HG03095 (cell line): Measurements from ENCODE around the gene CSKMT.
A peak's percentile ranks its signal among the peaks of the same experiment; 100 is the strongest.
"Not testable (repeated sequence)": the region's sequence is repeated elsewhere in the genome, so short reads cannot be mapped to it uniquely, and the experiment has no call there.

Source experiments
- ATAC-seq: cut with Tn5 transposase; IDR thresholded peaks from one replicate; pipeline ENCODE4 v1.9.1; 2021; ENCODE audit warnings: moderate library complexity; ENCODE audit not compliant: unreplicated experiment

Gene CSKMT

DNA sequence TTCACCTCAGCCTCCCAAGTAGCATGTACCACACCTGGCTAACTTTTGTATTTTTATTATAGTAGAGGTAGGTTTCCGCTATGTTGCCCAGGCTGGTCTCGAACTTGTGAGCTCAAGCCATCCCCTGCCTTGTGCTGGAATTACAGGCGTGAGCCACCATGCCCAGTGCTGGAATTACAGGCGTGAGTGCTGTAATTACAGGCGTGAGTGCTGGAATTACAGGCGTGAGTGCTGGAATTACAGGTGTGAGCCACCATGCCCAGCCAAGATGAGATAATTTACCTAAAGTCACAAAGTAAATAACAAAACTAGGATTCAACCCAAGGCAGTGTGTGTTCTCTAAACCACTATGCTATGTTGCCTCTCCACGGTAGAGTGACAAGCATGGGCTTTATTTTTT, 17.4 kb downstream of the CSKMT start:
- ATAC-seq = no peak

DNA sequence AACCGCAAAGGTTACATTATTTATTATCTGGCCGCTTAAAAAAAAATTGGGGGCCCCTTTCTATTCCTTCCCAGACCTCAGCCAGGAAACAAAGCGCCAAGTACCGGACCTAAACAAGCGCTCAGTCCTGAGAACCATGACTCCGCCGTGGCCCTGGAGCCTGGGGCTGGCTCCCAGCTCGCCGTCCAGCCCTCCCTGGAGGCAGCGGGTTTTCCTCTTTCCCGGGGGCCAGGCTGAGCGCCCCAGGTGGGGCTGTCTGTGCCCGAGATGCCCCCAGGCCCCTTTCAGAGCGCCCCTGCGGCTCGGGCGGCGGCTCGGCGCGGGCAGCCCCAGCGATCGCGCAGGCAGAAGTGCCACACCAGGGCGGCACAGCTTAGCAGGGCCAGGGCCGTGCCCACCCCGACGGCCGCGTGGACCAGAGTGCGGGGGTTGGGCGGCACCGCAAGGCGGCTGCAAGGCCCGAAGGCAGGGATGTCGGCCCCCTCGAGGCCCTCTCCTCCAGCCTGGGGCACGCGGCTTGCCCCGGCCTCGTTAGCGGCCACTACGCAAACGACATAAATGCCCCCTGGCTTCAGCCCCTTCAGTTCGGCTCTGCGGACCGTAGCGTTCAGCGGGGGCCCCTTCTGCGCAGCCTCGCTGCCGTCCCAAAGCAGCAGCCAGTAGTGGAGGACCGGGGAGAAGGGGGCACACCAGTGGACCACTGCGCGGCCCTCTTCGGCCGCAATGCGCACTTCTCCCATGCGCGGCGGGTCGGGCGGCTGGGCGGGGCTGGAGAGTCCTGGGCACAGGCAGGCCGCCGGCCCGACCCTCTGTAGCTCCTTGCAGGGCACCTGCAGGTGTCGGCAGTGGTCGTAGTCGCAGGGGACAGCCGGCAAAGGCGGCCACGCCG, 22.6 kb downstream of the CSKMT start:
- ATAC-seq = no peak

DNA sequence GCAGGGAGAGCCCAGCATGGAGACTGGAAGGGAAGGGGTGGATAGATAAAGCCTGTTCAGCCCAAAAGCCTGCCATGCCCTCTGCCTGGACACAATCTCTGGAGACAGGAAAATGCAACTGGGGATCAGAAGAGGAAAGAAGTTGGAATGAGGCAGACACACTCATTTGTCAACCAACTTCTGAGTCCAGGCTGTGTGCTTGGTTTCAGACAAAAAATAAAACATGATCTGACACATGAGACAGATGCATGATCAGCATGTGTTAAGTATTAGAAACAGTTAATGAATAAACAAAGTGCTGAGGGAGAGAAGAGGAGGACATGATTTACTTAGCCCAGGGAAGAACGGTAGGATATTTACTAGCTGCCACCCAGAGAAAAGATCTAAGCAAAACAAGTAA, 23.4 kb downstream of the CSKMT start:
- no peak for ATAC-seq

DNA sequence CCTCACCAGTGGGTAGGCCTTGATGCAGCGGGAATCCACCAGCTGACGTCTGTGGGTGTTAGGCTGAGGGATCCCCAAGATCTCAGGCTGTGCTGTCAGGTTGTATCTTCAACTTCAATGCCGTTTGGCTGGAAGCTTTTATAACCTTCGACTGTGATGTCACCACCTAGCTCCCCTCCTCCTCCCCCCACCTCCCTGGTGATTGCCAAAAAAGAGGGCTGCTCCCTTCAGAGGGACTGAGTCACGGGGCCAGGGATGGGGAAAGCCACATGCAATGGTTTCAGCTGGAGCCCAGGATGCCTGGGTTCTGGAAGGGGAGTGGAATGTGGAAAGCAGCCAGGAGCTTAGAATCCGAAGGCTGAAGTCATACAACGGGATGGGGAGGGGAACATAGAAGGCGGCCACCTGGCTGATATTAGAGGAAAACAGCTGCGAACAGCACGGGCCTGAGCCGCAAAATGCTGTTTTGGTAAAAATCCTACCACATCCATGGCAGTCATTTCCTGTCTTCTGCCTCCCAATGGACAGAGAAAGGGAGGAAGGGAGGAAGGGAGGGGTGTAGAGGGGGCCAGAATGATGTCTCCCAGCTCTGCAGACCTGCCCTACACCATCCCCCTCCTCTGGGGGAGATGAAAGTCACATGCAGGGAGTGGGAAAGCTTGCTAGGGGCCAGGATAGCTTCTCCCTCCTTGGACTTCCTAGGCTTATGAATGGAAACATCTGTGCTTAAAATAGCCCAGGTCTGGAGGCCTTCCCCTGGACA, 24.5 kb downstream of the CSKMT start, which contains the start of gene LRRN4CL:
Gene LRRN4CL (minus strand): TSS at position 110 of the 763 bp plus-strand sequence. CDS start 1,022 bp downstream, outside the sequence.
- ATAC-seq = no peak

DNA sequence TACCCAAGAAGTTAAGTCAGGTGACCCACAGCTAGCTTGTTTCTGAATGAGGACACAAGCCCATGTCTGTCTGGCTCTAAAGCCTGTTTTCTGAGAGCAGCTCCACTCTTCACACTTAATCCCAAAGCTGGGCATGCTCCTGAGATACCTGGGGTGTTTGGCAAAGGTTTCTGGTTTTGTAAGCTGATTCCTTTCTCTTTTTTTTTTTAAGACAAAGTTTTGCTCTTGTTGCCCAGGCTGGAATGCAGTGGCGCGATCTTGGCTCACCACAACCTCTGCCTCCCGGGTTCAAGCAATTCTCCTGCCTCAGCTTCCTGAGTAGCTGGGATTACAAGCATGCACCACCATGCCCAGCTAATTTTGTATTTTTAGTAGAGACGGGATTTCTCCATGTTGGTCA, 28.5 kb downstream of the CSKMT start:
- ATAC-seq = not testable (repeated sequence)

DNA sequence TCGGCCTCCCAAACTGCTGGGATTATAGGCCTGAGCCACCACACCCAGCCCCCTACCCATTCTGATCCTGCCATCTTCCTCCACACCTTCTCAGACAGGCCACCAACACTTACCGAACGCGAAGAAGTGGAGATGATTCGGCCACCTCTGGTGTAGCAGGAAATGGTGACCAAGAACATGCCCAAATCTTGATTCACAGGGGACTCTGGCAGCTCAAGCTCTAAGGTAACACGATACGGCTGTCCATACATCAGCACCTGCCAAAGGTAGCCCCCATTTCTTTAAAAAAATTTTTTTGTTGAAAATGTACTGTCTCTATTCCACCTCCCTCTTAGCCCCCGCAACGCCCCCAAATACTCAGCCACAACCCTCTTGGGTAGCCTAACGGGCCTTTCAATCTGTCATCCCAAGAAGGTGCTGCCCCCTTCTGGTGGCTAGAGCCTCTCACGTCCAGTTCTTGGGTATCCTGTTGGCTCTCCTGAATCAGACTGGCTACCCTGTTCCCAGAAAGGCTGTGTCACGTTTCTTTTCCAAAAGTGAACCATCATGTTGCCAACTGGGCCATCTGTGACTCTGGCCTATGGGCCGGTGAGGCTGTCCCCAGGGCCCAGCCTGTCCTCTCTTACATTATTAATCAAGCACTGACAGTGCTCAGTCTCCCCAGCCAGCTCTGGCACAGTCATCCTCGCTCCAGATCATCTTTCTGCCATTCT, 29.5 kb downstream of the CSKMT start:
- no peak for ATAC-seq

DNA sequence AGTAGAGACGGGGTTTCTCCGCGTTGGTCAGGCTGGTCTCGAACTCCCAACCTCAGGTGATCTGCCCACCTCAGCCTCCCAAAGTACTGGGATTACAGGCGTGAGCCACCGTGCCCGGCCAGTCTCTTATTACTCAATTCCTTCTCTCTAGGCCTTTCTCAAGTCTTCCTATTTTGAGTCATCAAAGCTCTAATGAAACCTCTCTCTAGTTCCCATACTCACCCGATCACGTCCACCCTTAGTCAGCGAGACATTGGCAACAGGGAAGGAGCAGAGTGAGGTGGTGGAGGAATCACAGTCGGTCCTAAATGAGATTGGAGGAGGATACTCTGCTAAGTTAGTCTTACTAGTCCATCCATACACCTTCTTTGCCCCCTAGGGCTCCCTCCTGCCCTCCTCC, 37.1 kb downstream of the CSKMT start:
- ATAC-seq = no peak

DNA sequence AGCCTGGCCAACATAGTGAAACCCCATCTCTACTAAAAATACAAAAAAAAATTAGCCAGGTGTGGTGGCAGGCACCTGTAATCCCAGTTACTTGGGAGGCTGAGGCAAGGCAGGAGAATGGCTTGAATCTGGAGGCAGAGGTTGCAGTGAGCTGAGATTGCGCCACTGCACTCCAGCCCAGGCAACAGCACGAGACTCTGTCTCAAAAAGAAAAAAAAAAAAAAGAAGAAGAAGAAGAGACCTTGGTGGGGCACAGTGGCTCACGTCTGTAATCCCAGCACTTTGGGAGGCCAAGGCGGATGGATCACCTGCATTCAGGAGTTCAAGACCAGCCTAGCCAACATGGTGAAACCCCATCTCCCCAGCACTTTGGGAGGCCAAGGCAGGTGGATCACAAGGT, 38.8 kb downstream of the CSKMT start:
- ATAC-seq = not testable (repeated sequence)

DNA sequence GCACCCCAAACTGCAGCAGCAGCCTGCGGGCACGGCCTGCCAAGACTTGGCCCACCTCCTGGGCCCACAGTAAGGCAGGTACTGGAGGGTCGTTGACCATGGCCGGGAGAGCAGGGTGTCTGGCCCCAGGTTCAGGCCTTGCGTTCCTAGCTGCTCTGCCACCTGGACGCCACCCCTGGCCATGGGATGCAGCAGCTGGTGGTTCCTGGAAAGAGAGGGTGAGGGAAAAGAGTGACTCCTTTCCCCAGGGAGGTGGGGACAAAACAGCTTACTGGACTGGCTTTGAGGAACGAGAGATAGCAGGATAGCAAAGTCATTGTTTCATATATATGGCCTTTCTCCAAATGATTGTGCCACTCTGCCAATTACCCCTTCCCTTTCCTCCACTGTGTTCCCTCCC, 40.3 kb downstream of the CSKMT start:
- no peak for ATAC-seq

DNA sequence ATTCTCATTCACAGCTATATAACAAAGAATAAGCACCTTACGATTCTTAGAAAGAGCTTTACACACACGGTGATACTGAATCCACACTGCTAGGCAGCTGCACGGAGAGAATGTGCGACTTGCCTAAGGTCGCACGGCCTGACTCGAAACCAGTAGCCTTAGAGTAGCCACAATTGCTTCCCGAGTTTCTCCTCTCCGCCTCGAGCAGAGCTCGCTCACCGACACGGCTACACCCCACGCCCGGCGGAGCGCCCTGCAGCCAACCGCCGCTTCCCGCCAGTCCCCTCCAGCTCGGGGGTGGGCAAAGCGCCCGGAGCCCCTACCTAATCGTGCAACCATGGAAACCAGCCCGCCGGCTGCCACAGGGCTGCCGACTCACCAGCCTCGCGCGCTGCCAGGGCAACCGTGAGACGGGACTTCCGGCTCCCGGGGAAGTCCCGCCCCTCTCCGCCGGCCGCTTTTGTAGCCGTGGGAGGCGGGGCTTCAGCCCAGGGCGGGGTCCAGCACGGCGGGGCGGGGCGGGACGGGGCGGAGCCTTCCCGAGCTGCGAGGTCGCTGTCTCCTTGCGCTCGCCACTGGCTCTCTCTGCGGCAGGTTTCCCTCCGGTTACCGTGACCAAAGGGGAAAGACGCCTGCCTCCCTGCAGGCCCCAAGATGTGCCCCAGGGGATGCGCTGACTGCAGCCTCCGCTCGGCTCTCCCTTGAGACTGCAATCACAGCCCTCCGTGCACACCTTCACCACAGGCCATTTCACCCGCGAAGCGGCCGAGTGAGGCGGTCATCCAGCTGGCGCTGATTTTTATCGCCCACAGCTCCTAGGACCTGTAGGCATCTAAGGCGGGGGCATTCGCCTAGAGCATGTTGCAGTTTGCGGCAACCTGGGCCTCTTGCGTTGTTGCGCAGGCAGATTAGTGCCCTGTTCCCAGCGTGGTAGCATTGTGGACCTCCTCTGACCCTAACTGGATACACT, 41.1 kb downstream of the CSKMT start:
- ATAC-seq = peak; percentile 49

DNA sequence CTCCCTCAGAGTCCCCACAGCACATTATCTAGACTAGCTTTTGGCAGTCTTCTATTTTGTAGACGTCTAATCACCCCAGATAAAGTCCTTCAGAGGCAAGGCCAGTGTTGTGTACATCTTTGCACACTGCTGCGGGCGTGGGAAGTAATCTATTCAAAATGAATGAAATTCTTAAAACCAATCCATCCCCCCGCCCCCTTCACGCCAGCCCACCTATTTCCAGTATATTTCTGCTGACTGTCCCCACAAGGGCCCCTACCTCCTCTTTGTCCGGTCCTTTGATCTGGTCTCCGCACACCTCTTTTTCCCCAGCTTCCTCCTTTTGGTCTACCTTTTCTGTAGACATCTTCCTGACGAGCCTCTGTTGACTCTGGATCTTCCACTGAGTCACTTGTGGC, 41.7 kb downstream of the CSKMT start:
- ATAC-seq = no peak

DNA sequence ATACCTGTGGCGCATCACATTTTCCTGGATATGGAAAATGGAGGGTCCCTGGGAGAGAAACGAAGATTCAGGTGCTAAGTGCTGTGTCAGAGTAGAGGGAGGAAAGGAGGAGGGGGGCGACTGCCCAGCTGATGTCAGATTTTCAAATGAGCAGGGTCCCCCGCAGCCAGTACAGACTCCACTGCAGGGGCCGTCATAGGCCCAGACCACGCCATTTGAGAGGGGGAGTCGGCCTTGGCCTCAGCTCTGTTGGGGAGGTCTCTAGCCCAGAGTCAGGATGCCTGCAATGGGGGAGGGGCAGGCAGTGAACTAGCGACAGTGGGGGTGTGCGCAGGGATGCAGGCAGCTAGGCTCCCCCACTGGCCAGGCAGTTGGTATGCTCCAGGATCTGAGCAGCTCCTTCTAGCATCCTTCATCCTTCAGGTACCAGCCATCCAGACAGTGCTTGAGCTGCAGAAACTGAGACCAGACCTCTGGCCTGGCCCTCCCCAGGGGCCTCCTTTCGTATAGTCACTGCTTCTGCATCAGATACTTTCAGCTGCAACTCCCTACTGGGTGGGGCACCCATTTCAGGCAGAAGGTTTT, 42.3 kb downstream of the CSKMT start, which contains the start of the genes BSCL2 and GNG3:
Gene BSCL2 (minus strand): TSS at position 148 of the 585 bp plus-strand sequence. CDS start 229 bp downstream, outside the sequence.
Gene GNG3 (plus strand): TSS at position 400 of the 585 bp plus-strand sequence. CDS start 620 bp downstream, outside the sequence.
- ATAC-seq = no peak

DNA sequence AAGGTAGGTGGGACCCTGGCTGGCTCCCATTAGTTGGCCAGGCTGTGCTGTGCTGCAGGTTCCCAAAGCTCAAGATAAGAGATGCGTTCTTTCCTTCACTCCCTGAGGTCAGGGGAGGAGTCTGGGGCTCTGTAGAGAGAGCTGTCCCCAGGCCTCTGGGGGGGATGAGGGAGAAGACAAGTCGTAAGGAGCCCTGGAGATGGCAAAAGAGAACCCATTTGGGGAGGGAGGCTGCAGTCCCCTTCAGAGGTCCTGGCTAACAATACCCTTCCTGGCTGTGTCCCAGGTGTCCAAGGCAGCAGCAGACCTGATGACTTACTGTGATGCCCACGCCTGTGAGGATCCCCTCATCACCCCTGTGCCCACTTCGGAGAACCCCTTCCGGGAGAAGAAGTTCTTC, 43.3 kb downstream of the CSKMT start:
- ATAC-seq = no peak

DNA sequence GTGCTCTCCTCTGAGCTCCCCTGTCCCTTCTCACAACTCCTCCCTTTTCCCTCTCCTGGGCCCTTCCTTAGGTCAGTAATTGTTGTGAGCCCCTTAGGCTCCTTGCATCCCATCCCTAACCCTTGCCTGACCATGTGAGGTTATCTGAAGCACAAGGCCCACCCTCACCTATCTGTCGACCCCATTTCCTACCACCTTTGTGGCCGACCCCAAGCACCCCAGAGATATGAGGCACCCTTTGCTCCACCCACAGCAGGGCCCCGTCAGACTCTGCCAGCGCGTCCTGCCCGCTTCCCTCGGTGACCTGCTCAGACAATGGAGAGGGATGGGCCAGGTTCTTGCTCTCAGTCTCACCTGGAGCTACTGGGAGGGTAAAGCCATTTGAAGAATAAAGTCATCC, 43.7 kb downstream of the CSKMT start:
- no peak for ATAC-seq

DNA sequence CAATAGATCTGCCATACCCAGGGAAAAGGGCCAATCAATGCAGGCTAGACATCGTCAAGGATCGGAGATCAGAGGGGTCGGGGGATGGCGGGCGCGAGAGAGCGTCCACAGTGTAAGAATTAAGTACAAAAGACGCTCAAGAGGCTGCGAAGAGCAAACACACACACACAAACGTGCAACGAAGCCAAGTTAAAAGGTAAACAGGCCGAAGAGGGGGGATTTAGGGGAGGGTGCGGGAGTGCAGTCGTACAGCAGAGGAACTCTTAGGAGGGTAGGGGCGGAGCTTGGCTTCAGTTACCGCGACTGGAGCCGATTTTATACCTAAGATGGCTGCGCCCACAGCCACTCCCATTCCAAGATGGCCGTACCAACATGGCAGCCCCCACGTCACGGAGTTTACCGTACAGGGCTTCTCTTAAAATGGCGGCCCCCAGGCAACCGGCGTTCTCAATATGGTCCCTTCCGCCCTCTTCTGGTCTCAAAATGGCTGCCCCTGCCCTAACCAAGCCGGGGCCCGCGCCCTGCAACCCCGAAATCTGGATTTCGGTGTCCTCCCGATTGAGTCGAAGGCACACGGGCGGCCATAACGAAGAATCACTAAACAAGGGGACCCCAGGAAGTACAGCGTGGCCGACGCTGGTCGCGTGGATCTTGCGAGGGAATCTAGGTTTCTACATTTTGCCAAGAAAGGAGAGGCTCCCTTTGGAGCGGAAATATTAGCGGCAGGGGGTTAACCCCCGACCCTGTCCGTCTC, 44.3 kb downstream of the CSKMT start:
- peak; percentile 55 for ATAC-seq

DNA sequence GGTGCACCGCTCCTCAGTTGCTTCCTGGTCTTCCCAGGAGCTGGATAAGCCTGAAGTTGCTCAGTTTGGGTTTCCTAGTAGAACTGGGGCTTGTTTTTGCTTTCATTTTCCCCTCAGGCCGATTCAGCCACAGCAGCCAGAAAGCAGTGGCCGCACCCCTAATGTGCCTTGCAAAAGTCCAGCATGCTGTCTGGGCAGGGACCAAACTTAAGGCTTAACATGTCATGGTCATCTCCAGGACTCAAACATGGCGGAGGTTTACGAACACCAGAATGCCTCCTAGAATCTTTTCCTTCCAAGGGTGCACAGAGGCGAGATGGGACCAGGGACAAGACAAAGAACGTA, 44.9 kb downstream of the CSKMT start:
- no peak for ATAC-seq

DNA sequence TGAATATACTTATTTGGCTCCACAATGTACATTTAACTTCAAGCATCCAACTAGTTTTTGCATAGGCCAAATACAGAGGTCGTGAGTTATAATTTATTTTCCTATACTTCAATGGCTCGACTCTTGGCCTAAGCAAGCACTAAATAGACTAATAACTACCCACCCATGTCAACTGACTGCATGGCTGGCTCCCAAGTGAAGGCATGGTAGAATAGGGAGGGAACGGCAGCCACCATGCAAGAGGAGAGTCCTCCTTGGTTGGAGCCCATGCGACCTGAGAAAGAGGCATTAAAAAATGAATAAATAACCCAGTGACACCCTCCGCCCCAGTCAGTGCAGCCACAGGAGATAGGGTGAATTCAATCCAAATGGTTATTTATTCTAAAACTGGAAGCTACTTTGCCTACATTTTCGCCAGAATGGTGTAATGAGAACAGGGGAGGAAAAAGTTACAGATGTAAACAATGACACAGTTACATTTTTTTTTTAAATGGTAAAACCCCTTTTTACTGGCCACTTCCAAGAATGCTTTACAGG, 47.2 kb downstream of the CSKMT start:
- ATAC-seq = no peak

DNA sequence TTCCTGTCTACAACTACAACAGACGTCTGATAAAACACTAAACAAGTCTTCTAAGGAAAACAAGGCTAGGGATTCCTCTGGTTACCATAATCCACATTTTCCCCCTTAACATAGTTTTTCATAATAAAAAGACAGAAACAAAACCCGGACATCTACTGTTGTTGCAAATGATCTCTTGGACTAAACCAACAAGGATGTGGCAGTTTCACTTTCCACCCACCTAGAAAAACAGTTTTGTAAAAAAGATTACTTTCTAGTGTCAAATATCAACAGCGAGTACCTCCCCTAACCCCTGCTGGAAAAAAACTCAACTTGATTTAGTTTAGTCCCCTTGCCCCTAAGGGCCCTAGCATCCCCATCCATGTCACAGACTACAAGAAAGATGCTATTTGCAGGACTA, 47.7 kb downstream of the CSKMT start:
- ATAC-seq = no peak

DNA sequence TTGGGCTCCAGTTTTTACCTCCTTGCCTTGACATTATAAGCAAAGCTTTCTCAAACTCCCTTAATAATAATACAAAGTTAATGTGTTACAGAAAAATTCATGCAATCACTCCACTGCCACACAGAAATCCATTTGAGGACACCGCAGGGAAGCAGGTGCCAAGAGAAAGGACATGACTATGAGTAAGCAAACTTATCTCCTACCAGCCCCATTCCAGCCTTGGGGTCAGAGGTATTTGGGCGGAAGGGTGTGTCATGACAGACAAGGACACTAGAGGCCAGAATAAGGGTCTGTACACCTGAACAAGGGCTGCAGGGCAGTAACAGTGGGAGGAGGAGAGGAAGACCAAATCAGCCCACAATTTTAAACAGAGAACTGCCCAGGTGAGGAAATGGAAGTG, 48.2 kb downstream of the CSKMT start:
- ATAC-seq = no peak
